Measurements from ENCODE around the gene APLP2. TPM values are rescaled to one million over a fixed set of nuclear protein-coding genes. Genes with fewer than 3 reads are reported as not detected.
"Not testable (repeated sequence)": the region's sequence is repeated elsewhere in the genome, so short reads cannot be mapped to it uniquely, and the experiment has no call there.

The APLP2 gene
- total RNA-seq, 2 experiments from 2014 or later: 49.2 to 53.4 TPM

DNA sequence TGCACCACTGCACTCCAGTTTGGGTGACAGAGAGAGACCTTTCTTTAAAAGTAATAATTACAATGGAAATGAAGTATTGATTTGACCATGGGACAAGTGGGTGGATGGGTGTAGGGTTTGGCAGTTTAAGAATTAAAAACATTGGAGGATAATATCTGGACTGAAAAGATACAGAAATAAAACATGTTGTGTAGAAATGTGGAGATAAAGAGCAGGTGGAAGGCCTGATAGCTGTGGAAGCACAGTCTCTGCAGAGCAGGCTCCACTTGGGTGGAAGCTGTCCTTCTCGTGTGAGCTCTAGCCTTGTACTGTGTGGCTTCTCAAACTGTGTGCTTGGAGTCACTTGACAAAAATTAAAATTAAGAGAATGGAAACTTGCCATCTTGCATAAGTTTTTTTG lies 25.6 kb downstream of the APLP2 start:
- no peaks in the 10 kb centered on the region for H3K9me3 Mint-ChIP-seq
- intact Hi-C loops (cut with micrococcal nuclease): no loop called here
- no peak overlapping the region for H3K4me3 Mint-ChIP-seq
- H3K27me3 Mint-ChIP-seq: no peaks in the 10 kb centered on the region
- CTCF ChIA-PET: no interaction called here
- POLR2A ChIA-PET: no interaction called here
- H3K36me3 Mint-ChIP-seq: no peaks in the 10 kb centered on the region
- no peak overlapping the region for H3K27ac Mint-ChIP-seq
- H3K4me1 Mint-ChIP-seq (ENCODE audit: low read depth): peaks cover 3% of the 10 kb centered on the region
- no peak for DNase-seq

GRCh38 chr11:130096042-130096441 lies 26.3 kb downstream of the APLP2 start:
- ChIA-PET CTCF (interaction anchor here (0.6 kb wide), 1 partner anchor 36 kb away, joined by 3 read pairs; no protein-coding TSS in a partner anchor), POLR2A (no interaction called here)
- Mint-ChIP-seq H3K27ac (no peak overlapping the region), H3K9me3 (no peaks in the 10 kb centered on the region), H3K36me3 (no peaks in the 10 kb centered on the region), H3K27me3 (no peaks in the 10 kb centered on the region), H3K4me3 (no peak overlapping the region), H3K4me1 (ENCODE audit: low read depth) (peaks cover 3% of the 10 kb centered on the region)
- DNase-seq: no peak
- intact Hi-C loops (cut with micrococcal nuclease): no loop called here

DNA sequence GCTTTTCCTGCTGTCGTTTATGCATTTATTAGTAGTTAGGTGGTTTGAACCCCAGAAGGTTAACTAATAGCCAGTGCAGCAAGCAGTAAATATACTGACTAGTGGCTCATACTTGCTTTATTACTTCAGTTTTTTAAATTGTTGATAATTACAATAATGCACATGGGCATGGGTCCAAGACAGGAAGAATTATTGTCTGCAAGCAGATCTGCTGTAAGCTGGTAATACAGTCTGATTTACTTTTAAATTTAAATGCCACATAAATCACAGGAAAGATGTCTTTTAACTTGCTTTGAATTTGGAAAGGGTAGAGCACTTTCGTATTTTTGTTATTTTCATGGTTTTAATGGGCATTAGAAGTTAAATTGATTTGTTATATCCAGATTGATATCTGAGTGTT lies 27.1 kb downstream of the APLP2 start:
- intact Hi-C loops (cut with micrococcal nuclease): no loop called here
- DNase-seq: no peak
- Mint-ChIP-seq H3K4me3 (no peak overlapping the region), H3K27ac (no peak overlapping the region), H3K9me3 (no peaks in the 10 kb centered on the region), H3K36me3 (no peaks in the 10 kb centered on the region), H3K27me3 (no peaks in the 10 kb centered on the region), H3K4me1 (ENCODE audit: low read depth) (peaks cover 3% of the 10 kb centered on the region)
- ChIA-PET CTCF (no interaction called here), POLR2A (no interaction called here)

GRCh38 chr11:130097285-130097684 lies 27.6 kb downstream of the APLP2 start:
- intact Hi-C loops (cut with micrococcal nuclease): no loop called here
- no peak overlapping the region for H3K27ac Mint-ChIP-seq
- CTCF ChIA-PET: no interaction called here

GRCh38 chr11:130099356-130099755 lies 29.7 kb downstream of the APLP2 start:
- intact Hi-C loops (cut with micrococcal nuclease): no loop called here
- no peaks in the 10 kb centered on the region for H3K36me3 Mint-ChIP-seq
- H3K27ac Mint-ChIP-seq: no peak overlapping the region
- H3K4me1 Mint-ChIP-seq (ENCODE audit: low read depth): peaks cover 3% of the 10 kb centered on the region
- DNase-seq: no peak
- POLR2A ChIA-PET: no interaction called here
- no peak overlapping the region for H3K4me3 Mint-ChIP-seq
- no peaks in the 10 kb centered on the region for H3K27me3 Mint-ChIP-seq
- CTCF ChIA-PET: no interaction called here
- H3K9me3 Mint-ChIP-seq: no peaks in the 10 kb centered on the region

More at GRCh38 chr11:130097285-130097684, 27.6 kb downstream of the APLP2 start:
- H3K9me3 Mint-ChIP-seq: no peaks in the 10 kb centered on the region
- H3K4me3 Mint-ChIP-seq: no peak overlapping the region
- peaks cover 3% of the 10 kb centered on the region for H3K4me1 Mint-ChIP-seq (ENCODE audit: low read depth)
- DNase-seq: no peak
- no peaks in the 10 kb centered on the region for H3K27me3 Mint-ChIP-seq
- no peaks in the 10 kb centered on the region for H3K36me3 Mint-ChIP-seq
- POLR2A ChIA-PET: no interaction called here

GRCh38 chr11:130100381-130101095 lies 30.8 kb downstream of the APLP2 start:
- no peak overlapping the region for H3K27ac Mint-ChIP-seq
- H3K4me3 Mint-ChIP-seq: no peak overlapping the region
- POLR2A ChIA-PET: no interaction called here
- CTCF ChIA-PET: no interaction called here
- no peaks in the 10 kb centered on the region for H3K4me1 Mint-ChIP-seq (ENCODE audit: low read depth)
- H3K36me3 Mint-ChIP-seq: no peaks in the 10 kb centered on the region
- intact Hi-C loops (cut with micrococcal nuclease): no loop called here
- no peaks in the 10 kb centered on the region for H3K9me3 Mint-ChIP-seq
- DNase-seq: no peak
- H3K27me3 Mint-ChIP-seq: no peaks in the 10 kb centered on the region

DNA sequence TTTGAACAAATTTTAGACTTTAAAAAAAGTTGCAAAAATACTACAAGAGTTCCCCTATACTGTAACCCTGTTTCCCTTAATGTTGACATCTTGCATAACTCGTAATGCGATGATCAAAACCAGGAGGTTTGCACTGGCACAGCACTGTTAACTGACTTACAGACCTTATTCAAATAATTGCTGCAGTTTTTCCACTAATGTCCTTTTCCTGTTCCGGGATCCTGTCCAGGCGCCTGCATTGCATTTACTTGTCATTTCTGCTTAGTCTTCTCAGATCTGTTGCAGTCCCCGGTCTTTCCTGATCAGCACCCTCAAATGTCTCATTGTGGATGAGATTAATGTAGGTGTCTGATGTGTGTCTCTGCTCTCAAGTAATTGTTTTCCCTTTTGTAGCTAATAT lies 32.0 kb downstream of the APLP2 start:
- DNase-seq: no peak
- H3K27me3 Mint-ChIP-seq: no peaks in the 10 kb centered on the region
- peaks cover 4% of the 10 kb centered on the region for H3K36me3 Mint-ChIP-seq
- H3K4me1 Mint-ChIP-seq (ENCODE audit: low read depth): no peaks in the 10 kb centered on the region
- CTCF ChIA-PET: no interaction called here
- H3K9me3 Mint-ChIP-seq: no peaks in the 10 kb centered on the region
- intact Hi-C loops (cut with micrococcal nuclease): no loop called here
- POLR2A ChIA-PET: no interaction called here
- H3K4me3 Mint-ChIP-seq: no peak overlapping the region
- no peak overlapping the region for H3K27ac Mint-ChIP-seq

DNA sequence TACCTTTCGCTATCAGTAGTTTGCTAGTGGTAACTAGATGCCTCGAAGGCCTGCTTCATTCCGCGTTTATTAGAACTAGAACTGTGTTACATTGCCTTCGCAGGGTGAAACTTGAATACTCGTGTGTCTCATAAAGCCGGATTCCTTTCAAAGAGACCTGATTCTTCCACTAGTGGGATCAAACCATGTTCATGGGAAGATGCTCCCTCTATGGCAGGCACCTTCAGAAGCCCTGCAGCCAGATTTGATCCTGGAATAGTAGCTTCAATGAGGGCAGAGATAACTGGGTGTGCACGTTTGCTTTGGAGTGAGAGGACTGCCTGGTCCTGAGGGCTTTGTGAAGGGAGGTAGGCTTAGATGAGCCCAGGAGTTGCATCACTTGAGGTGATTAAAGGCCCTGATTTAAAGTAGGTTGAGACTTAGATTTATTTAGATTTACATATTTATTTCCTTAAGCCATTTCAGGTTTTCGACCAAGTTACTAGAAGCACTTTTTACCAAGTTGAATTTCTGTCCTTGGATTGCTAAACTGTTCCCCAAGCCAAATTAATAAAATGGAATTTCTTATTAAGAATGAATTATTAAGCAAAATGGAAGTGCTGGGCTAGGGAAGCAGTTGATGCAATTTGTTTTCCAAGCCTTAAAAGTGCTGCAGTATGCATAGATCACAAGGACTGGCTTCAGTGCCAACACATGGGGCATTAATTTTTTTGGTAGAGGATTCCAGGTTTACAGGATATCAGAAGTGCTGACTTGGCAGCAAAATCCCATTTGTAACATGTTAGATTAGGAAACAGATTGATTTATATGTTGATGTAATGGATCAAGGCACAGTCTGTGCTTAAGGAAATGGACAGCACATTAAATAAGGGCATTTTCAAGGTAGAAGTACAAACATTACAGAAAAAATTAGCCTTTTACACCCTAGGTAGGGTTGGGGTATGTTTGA lies 32.9 kb downstream of the APLP2 start:
- no peak for DNase-seq
- Mint-ChIP-seq H3K4me3 (no peak overlapping the region), H3K36me3 (peaks cover 9% of the 10 kb centered on the region), H3K27ac (no peak overlapping the region), H3K9me3 (no peaks in the 10 kb centered on the region), H3K4me1 (ENCODE audit: low read depth) (no peaks in the 10 kb centered on the region), H3K27me3 (no peaks in the 10 kb centered on the region)
- CTCF ChIA-PET: no interaction called here
- POLR2A ChIA-PET: no interaction called here
- intact Hi-C loops (cut with micrococcal nuclease): no loop called here

DNA sequence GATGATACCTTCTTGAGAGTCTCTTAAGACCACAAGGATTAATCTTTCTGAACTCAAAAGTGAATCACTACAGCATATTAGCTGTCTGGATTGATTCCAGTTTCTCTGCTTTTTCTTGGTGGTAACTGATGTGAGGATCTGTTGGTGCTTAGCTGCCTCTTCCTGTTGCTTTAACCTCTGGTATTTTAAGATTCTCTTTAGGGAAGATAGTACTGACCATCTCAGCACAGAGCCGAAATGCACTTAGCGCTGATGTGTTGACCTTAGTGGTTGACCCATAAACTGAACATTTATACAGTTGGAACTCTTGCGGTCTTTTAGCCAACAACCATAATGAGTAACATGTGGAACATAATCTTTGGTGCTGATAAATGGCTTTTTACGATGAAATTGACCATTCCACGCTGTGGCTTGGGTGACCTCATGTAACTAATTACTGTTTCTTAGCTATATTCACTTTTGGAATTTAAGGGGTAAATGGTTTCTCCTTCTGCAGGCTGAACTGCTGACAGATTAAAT lies 33.7 kb downstream of the APLP2 start:
- intact Hi-C loops (cut with micrococcal nuclease): no loop called here
- Mint-ChIP-seq H3K9me3 (no peaks in the 10 kb centered on the region), H3K27ac (no peak overlapping the region), H3K27me3 (no peaks in the 10 kb centered on the region), H3K4me3 (no peak overlapping the region), H3K36me3 (peaks cover 11% of the 10 kb centered on the region), H3K4me1 (ENCODE audit: low read depth) (no peaks in the 10 kb centered on the region)
- CTCF ChIA-PET: no interaction called here
- POLR2A ChIA-PET: no interaction called here
- DNase-seq: no peak

DNA sequence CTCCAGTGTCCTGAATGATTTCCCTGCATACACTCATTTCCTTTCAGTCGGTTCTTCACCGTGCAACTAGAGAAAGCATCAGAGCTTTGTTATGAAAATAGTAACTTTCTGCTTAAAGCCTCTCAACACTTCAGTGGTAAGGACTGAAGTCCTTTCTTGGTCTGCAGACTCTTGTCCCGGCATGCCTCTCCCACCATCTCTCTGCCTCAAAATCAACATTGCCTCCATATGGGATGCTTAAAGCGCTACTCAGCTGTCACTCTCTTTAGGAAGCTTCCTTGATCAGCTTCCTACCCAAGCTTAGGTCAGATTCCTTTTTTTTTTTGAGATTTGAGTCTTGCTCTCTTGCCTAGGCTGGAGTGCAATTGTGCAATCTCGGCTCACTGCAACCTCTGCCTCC lies 36.7 kb downstream of the APLP2 start:
- POLR2A ChIA-PET: no interaction called here
- Mint-ChIP-seq H3K27ac (no peak overlapping the region), H3K36me3 (peaks cover 20% of the 10 kb centered on the region), H3K4me3 (no peak overlapping the region), H3K4me1 (ENCODE audit: low read depth) (no peaks in the 10 kb centered on the region), H3K9me3 (no peaks in the 10 kb centered on the region), H3K27me3 (no peaks in the 10 kb centered on the region)
- DNase-seq: no peak
- intact Hi-C loops (cut with micrococcal nuclease): no loop called here
- CTCF ChIA-PET: no interaction called here

GRCh38 chr11:130108671-130109070 lies 39.0 kb downstream of the APLP2 start:
- H3K36me3 Mint-ChIP-seq: peaks cover 33% of the 10 kb centered on the region
- H3K4me3 Mint-ChIP-seq; H3K9me3 Mint-ChIP-seq; H3K27me3 Mint-ChIP-seq; H3K4me1 Mint-ChIP-seq (ENCODE audit: low read depth); POLR2A ChIA-PET; DNase-seq; intact Hi-C loops (cut with micrococcal nuclease); CTCF ChIA-PET; H3K27ac Mint-ChIP-seq: not testable (repeated sequence)

DNA sequence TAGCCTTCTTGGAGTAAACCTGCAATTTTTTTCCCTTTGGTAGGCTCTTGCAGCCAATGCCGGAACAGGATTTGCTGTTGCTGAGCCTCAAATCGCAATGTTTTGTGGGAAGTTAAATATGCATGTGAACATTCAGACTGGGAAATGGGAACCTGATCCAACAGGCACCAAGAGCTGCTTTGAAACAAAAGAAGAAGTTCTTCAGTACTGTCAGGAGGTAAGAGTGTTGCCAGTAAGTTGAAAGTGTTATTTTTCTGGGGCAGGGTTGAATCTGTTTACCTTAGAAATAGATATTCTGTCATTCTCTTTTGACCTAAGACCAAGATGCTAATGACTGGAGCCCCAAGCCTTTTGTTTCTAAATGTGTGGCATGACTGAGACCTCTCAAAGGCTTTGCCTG lies 39.7 kb downstream of the APLP2 start:
- CTCF ChIA-PET: no interaction called here
- Mint-ChIP-seq H3K9me3 (no peaks in the 10 kb centered on the region), H3K27me3 (no peaks in the 10 kb centered on the region), H3K27ac (no peak overlapping the region), H3K4me3 (no peak overlapping the region), H3K4me1 (ENCODE audit: low read depth) (no peaks in the 10 kb centered on the region), H3K36me3 (peaks cover 36% of the 10 kb centered on the region)
- DNase-seq: no peak
- intact Hi-C loops (cut with micrococcal nuclease): no loop called here
- POLR2A ChIA-PET: no interaction called here
